GM23338 (cell line): ENCODE results near the gene FAM53B. TPM values are rescaled to one million over a fixed set of nuclear protein-coding genes. Genes with fewer than 3 reads are reported as not detected.

ENCODE experiments used
- ATAC-seq: fragments of 200-7000 bp; cut with Tn5 transposase; 3 replicates; pipeline ENCODE4 v1.9.1; 2020
- DNase-seq: peaks from one replicate; pipeline ENCODE4 v3.0.0-alpha.2; 2015; ENCODE audit warnings: low spot score
- H2AFZ ChIP-seq: fragments of 200-600 bp; sonication (generic); 2 replicates; pipeline ENCODE4 v1.8.0; 2016; ENCODE audit warnings: antibody characterized with exemption, mild to moderate bottlenecking, moderate library complexity
- H3F3A ChIP-seq: fragments of 200-600 bp; sonication (generic); replicated peaks from 2 replicates; pipeline ENCODE4 v1.8.0; 2017; ENCODE audit warnings: antibody characterized with exemption, mixed run types, low read depth
- H3K27ac ChIP-seq: fragments of 200-600 bp; sonication (generic); 2 replicates; pipeline ENCODE4 v1.6.1; 2016; ENCODE audit warnings: low read depth
- H3K27me3 ChIP-seq: fragments of 200-600 bp; sonication (generic); 2 replicates; pipeline ENCODE4 v1.8.0; 2016; ENCODE audit warnings: mild to moderate bottlenecking, mixed run types, moderate library complexity; ENCODE audit not compliant: insufficient read depth
- H3K36me3 ChIP-seq: fragments of 200-600 bp; sonication (generic); 2 replicates; pipeline ENCODE4 v1.8.0; 2016; ENCODE audit warnings: mild to moderate bottlenecking; ENCODE audit not compliant: insufficient read depth
- H3K4me1 ChIP-seq: fragments of 200-600 bp; sonication (generic); 2 replicates; pipeline ENCODE4 v1.8.0; 2016; ENCODE audit warnings: mild to moderate bottlenecking, moderate library complexity; ENCODE audit not compliant: insufficient read depth
- H3K4me2 ChIP-seq: fragments of 200-600 bp; sonication (generic); 2 replicates; pipeline ENCODE4 v1.7.1; 2017; ENCODE audit warnings: mixed run types
- H3K4me3 ChIP-seq: fragments of 200-600 bp; sonication (generic); 2 replicates; pipeline ENCODE4 v1.6.1; 2016; ENCODE audit warnings: mixed run types
- H3K79me2 ChIP-seq: fragments of 200-600 bp; sonication (generic); replicated peaks from 2 replicates; pipeline ENCODE4 v1.8.0; 2017; ENCODE audit warnings: mild to moderate bottlenecking; ENCODE audit not compliant: insufficient read depth
- H3K9me2 ChIP-seq: fragments of 200-600 bp; sonication (generic); 2 replicates; pipeline ENCODE4 v1.8.0; 2017; ENCODE audit not compliant: insufficient read depth
- H4K20me1 ChIP-seq: fragments of 200-600 bp; sonication (generic); replicated peaks from 2 replicates; pipeline ENCODE4 v1.8.0; 2017; ENCODE audit warnings: mild to moderate bottlenecking; ENCODE audit not compliant: insufficient read depth
- H3K27ac Mint-ChIP-seq: 2 replicates; pipeline ENCODE4 v1.8.0; 2020; ENCODE audit warnings: inconsistent platforms, mild to moderate bottlenecking, moderate library complexity, mixed read lengths
- H3K27me3 Mint-ChIP-seq: 3 replicates; pipeline ENCODE4 v1.8.0; 2022; ENCODE audit warnings: low read depth, mild to moderate bottlenecking, moderate library complexity, mixed read lengths, inconsistent platforms; ENCODE audit not compliant: insufficient read depth, poor library complexity
- H3K36me3 Mint-ChIP-seq: 3 replicates; pipeline ENCODE4 v1.8.0; 2021; ENCODE audit warnings: low read depth, mild to moderate bottlenecking, inconsistent platforms, moderate library complexity, mixed read lengths
- H3K4me1 Mint-ChIP-seq: 3 replicates; pipeline ENCODE4 v1.8.0; 2020; ENCODE audit warnings: mild to moderate bottlenecking, inconsistent platforms, mixed read lengths
- H3K4me3 Mint-ChIP-seq: 3 replicates; pipeline ENCODE4 v1.8.0; 2021; ENCODE audit warnings: moderate library complexity, mild to moderate bottlenecking, inconsistent platforms, mixed read lengths
- H3K9me3 Mint-ChIP-seq: 3 replicates; pipeline ENCODE4 v1.8.0; 2020; ENCODE audit warnings: moderate library complexity, mild to moderate bottlenecking, inconsistent platforms, mixed read lengths
- CREB1 ChIP-seq: fragments of 250-450 bp; sonication (Bioruptor Pico); IDR thresholded peaks from 2 replicates; pipeline ENCODE4 v1.5.0; 2020; ENCODE audit warnings: low read depth, mild to moderate bottlenecking, moderate library complexity
- EZH2 ChIP-seq: fragments of 200-600 bp; sonication (generic); IDR thresholded peaks from one replicate; pipeline ENCODE4 v1.8.0; 2017; ENCODE audit warnings: antibody characterized with exemption, mild to moderate bottlenecking, low read depth; ENCODE audit not compliant: unreplicated experiment
- EZH2phosphoT487 ChIP-seq: fragments of 200-600 bp; sonication (generic); IDR thresholded peaks from one replicate; pipeline ENCODE4 v1.8.1; 2018; ENCODE audit warnings: antibody characterized with exemption; ENCODE audit not compliant: unreplicated experiment
- NANOG ChIP-seq: IDR thresholded peaks from 2 replicates; pipeline ENCODE4 v1.6.1; 2016; ENCODE audit warnings: antibody characterized with exemption, borderline replicate concordance
- POLR2AphosphoS5 ChIP-seq: IDR thresholded peaks from 2 replicates; pipeline ENCODE4 v1.6.1; 2016; ENCODE audit warnings: antibody characterized with exemption, low read depth
- STAT1 ChIP-seq: IDR thresholded peaks from one replicate; pipeline ENCODE4 v1.6.1; 2016; ENCODE audit warnings: antibody characterized with exemption; ENCODE audit not compliant: unreplicated experiment
- ZNF331 ChIP-seq: fragments of 250-450 bp; sonication (Bioruptor Pico); IDR thresholded peaks from 2 replicates; pipeline ENCODE4 v1.5.0; 2020; ENCODE audit warnings: low read depth, mild to moderate bottlenecking, moderate library complexity
- polyA plus RNA-seq: library from polyadenylated mRNA; unstranded; fragments of >200 nt; fragmentation: Nextera tagmentation; extraction: Ambion mirVana; gene quantifications from 2 replicates; pipeline ENCODE4 v1.2.1, GENCODE V29; 2016
- total RNA-seq: library from RNA; depleted of rRNA; stranded (reverse); fragments of >200 nt; shearing (Covaris generic); gene quantifications from 2 replicates; pipeline ENCODE4 v1.2.3, GENCODE V29; 2014
- TF ChIP-seq, protein P1 (sequence below): IDR thresholded peaks from 2 replicates; pipeline ENCODE4 v1.6.1; 2016; ENCODE audit warnings: antibody characterized with exemption
- TF ChIP-seq, protein P2 (sequence below): IDR thresholded peaks from one replicate; pipeline ENCODE4 v1.6.1; 2018; ENCODE audit warnings: antibody characterized with exemption; ENCODE audit not compliant: unreplicated experiment
- TF ChIP-seq, protein P3 (sequence below), 2 experiments: fragments of 200-600 bp in 1 of 2; sonication (generic) in 1 of 2; conservative IDR thresholded peaks; 2 replicates each; pipeline versions ENCODE4 v1.5.1 to v1.6.1; 2016 to 2017; ENCODE audit warnings: antibody characterized with exemption in 2 of 2, low read depth in 2 of 2, mild to moderate bottlenecking in 2 of 2, moderate library complexity in 1 of 2
- TF ChIP-seq, protein P4 (sequence below): fragments of 250-450 bp; sonication (Bioruptor Pico); IDR thresholded peaks from 2 replicates; pipeline ENCODE4 v1.5.0; 2020; ENCODE audit warnings: mild to moderate bottlenecking, moderate library complexity

Gene FAM53B
- total and polyA plus RNA-seq, 2 experiments from 2014 or later: 3.0 to 20.3 TPM

DNA sequence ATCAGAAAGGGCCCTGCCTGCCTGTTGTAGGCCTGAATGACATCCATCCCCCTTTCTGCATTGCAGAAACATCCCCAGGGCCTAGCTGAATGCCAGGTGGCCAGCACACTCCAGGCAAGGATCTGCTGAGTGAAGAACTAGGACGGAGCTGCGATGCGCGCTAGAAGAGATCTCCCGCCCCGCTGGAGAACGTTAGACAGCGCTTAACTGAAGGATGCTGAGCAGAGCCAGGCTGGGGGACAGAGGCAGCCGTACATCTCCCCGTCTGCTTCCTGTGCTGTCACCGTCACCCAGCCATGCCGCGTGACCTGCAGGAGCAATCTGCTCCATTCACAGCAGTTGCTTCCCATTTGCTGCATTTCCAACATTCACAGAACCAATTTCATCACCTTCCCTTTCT lies 73.3 kb downstream of the FAM53B start:
- no peaks in the 10 kb centered on the region for H3K9me3 Mint-ChIP-seq
- peaks cover 29% of the 10 kb centered on the region for H3K4me1 Mint-ChIP-seq
- H2AFZ ChIP-seq: no peak overlapping the region
- no peak overlapping the region for H3K4me3 Mint-ChIP-seq
- no peaks in the 10 kb centered on the region for H3K36me3 ChIP-seq
- no peak overlapping the region for H3K4me3 ChIP-seq
- no peaks in the 10 kb centered on the region; the same call in 1 of the 2 replicates for H4K20me1 ChIP-seq
- H3K27me3 Mint-ChIP-seq: peaks cover 9% of the 10 kb centered on the region
- no peak for TF ChIP-seq EZH2
- TF ChIP-seq NANOG: no peak
- TF ChIP-seq POLR2AphosphoS5: no peak
- TF ChIP-seq, protein P1, sequence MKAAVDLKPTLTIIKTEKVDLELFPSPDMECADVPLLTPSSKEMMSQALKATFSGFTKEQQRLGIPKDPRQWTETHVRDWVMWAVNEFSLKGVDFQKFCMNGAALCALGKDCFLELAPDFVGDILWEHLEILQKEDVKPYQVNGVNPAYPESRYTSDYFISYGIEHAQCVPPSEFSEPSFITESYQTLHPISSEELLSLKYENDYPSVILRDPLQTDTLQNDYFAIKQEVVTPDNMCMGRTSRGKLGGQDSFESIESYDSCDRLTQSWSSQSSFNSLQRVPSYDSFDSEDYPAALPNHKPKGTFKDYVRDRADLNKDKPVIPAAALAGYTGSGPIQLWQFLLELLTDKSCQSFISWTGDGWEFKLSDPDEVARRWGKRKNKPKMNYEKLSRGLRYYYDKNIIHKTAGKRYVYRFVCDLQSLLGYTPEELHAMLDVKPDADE: no peak
- TF ChIP-seq, protein P2, sequence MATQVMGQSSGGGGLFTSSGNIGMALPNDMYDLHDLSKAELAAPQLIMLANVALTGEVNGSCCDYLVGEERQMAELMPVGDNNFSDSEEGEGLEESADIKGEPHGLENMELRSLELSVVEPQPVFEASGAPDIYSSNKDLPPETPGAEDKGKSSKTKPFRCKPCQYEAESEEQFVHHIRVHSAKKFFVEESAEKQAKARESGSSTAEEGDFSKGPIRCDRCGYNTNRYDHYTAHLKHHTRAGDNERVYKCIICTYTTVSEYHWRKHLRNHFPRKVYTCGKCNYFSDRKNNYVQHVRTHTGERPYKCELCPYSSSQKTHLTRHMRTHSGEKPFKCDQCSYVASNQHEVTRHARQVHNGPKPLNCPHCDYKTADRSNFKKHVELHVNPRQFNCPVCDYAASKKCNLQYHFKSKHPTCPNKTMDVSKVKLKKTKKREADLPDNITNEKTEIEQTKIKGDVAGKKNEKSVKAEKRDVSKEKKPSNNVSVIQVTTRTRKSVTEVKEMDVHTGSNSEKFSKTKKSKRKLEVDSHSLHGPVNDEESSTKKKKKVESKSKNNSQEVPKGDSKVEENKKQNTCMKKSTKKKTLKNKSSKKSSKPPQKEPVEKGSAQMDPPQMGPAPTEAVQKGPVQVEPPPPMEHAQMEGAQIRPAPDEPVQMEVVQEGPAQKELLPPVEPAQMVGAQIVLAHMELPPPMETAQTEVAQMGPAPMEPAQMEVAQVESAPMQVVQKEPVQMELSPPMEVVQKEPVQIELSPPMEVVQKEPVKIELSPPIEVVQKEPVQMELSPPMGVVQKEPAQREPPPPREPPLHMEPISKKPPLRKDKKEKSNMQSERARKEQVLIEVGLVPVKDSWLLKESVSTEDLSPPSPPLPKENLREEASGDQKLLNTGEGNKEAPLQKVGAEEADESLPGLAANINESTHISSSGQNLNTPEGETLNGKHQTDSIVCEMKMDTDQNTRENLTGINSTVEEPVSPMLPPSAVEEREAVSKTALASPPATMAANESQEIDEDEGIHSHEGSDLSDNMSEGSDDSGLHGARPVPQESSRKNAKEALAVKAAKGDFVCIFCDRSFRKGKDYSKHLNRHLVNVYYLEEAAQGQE: no peak
- TF ChIP-seq EZH2phosphoT487: no peak
- TF ChIP-seq, protein P3, sequence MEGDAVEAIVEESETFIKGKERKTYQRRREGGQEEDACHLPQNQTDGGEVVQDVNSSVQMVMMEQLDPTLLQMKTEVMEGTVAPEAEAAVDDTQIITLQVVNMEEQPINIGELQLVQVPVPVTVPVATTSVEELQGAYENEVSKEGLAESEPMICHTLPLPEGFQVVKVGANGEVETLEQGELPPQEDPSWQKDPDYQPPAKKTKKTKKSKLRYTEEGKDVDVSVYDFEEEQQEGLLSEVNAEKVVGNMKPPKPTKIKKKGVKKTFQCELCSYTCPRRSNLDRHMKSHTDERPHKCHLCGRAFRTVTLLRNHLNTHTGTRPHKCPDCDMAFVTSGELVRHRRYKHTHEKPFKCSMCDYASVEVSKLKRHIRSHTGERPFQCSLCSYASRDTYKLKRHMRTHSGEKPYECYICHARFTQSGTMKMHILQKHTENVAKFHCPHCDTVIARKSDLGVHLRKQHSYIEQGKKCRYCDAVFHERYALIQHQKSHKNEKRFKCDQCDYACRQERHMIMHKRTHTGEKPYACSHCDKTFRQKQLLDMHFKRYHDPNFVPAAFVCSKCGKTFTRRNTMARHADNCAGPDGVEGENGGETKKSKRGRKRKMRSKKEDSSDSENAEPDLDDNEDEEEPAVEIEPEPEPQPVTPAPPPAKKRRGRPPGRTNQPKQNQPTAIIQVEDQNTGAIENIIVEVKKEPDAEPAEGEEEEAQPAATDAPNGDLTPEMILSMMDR (conservative IDR thresholded peaks at IDR 0.05; ENCODE audit: low read depth in 2 of 2): no peak
- no peak for TF ChIP-seq STAT1
- TF ChIP-seq, protein P4, sequence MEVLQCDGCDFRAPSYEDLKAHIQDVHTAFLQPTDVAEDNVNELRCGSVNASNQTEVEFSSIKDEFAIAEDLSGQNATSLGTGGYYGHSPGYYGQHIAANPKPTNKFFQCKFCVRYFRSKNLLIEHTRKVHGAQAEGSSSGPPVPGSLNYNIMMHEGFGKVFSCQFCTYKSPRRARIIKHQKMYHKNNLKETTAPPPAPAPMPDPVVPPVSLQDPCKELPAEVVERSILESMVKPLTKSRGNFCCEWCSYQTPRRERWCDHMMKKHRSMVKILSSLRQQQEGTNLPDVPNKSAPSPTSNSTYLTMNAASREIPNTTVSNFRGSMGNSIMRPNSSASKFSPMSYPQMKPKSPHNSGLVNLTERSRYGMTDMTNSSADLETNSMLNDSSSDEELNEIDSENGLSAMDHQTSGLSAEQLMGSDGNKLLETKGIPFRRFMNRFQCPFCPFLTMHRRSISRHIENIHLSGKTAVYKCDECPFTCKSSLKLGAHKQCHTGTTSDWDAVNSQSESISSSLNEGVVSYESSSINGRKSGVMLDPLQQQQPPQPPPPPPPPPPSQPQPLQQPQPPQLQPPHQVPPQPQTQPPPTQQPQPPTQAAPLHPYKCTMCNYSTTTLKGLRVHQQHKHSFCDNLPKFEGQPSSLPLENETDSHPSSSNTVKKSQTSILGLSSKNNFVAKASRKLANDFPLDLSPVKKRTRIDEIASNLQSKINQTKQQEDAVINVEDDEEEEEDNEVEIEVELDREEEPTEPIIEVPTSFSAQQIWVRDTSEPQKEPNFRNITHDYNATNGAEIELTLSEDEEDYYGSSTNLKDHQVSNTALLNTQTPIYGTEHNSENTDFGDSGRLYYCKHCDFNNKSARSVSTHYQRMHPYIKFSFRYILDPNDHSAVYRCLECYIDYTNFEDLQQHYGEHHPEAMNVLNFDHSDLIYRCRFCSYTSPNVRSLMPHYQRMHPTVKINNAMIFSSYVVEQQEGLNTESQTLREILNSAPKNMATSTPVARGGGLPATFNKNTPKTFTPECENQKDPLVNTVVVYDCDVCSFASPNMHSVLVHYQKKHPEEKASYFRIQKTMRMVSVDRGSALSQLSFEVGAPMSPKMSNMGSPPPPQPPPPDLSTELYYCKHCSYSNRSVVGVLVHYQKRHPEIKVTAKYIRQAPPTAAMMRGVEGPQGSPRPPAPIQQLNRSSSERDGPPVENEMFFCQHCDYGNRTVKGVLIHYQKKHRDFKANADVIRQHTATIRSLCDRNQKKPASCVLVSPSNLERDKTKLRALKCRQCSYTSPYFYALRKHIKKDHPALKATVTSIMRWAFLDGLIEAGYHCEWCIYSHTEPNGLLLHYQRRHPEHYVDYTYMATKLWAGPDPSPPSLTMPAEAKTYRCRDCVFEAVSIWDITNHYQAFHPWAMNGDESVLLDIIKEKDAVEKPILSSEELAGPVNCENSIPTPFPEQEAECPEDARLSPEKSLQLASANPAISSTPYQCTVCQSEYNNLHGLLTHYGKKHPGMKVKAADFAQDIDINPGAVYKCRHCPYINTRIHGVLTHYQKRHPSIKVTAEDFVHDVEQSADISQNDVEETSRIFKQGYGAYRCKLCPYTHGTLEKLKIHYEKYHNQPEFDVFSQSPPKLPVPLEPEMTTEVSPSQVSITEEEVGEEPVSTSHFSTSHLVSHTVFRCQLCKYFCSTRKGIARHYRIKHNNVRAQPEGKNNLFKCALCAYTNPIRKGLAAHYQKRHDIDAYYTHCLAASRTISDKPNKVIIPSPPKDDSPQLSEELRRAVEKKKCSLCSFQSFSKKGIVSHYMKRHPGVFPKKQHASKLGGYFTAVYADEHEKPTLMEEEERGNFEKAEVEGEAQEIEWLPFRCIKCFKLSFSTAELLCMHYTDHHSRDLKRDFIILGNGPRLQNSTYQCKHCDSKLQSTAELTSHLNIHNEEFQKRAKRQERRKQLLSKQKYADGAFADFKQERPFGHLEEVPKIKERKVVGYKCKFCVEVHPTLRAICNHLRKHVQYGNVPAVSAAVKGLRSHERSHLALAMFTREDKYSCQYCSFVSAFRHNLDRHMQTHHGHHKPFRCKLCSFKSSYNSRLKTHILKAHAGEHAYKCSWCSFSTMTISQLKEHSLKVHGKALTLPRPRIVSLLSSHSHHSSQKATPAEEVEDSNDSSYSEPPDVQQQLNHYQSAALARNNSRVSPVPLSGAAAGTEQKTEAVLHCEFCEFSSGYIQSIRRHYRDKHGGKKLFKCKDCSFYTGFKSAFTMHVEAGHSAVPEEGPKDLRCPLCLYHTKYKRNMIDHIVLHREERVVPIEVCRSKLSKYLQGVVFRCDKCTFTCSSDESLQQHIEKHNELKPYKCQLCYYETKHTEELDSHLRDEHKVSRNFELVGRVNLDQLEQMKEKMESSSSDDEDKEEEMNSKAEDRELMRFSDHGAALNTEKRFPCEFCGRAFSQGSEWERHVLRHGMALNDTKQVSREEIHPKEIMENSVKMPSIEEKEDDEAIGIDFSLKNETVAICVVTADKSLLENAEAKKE (CRISPR knock-in tag): no peak
- no peak for TF ChIP-seq ZNF331 (CRISPR knock-in tag)
- TF ChIP-seq CREB1 (CRISPR knock-in tag): no peak
- peak overlapping the region; percentile 23; the same call in 1 of the 2 replicates for H3K27ac Mint-ChIP-seq
- 0 out of 2 replicates have a peak, but pooled peaks cover 7% of the 10 kb centered on the region for H3K4me1 ChIP-seq
- no peak overlapping the region for H3K4me2 ChIP-seq
- H3F3A ChIP-seq: no peaks in the 10 kb centered on the region
- H3K9me2 ChIP-seq: no peaks in the 10 kb centered on the region
- no peaks in the 10 kb centered on the region; the same call in 2 of the 3 replicates for H3K36me3 Mint-ChIP-seq
- no peaks in the 10 kb centered on the region for H3K27me3 ChIP-seq
- H3K27ac ChIP-seq: no peak overlapping the region; the same call in 1 of the 2 replicates
- ATAC-seq (no peak), DNase-seq (no peak)
- H3K79me2 ChIP-seq: no peaks in the 10 kb centered on the region
